RPMI7951 (cell line): ENCODE data around the gene ARRB1. TPM values are rescaled to one million over a fixed set of nuclear protein-coding genes. Genes with fewer than 3 reads are reported as not detected.

Experiments used
- DNase-seq: peaks from one replicate; pipeline ENCODE4 v3.0.0-alpha.2; 2012; ENCODE audit warnings: low read depth
- total RNA-seq: library from RNA; depleted of rRNA; stranded (reverse); fragments of >200 nt; shearing (Covaris generic); gene quantifications from 2 replicates; pipeline ENCODE4 v1.2.3, GENCODE V29; 2014

The ARRB1 gene
- total RNA-seq, 1 experiment from 2014 or later, result 15.3 TPM

GRCh38 chr11:75249704-75250103 lies 101.8 kb downstream of the ARRB1 start:
- DNase-seq, result no peak

GRCh38 chr11:75248924-75249256 lies 102.6 kb downstream of the ARRB1 start:
- DNase-seq, result no peak

- no peak for DNase-seq
Measured at GRCh38 chr11:75246671-75247350, 104.7 kb downstream of the ARRB1 start.

GRCh38 chr11:75246006-75246670 lies 105.3 kb downstream of the ARRB1 start:
- no peak for DNase-seq

GRCh38 chr11:75245356-75246005 lies 106.0 kb downstream of the ARRB1 start:
- DNase-seq, result no peak

GRCh38 chr11:75244052-75244814 lies 107.2 kb downstream of the ARRB1 start:
- no peak for DNase-seq

GRCh38 chr11:75242722-75243600 lies 108.5 kb downstream of the ARRB1 start:
- no peak for DNase-seq

GRCh38 chr11:75241906-75242644 lies 109.4 kb downstream of the ARRB1 start:
- DNase-seq, result no peak

- DNase-seq, result peak; percentile 75
Measured at GRCh38 chr11:75241036-75241905, 110.2 kb downstream of the ARRB1 start.

- no peak for DNase-seq
Measured at GRCh38 chr11:75240311-75241035, 111.0 kb downstream of the ARRB1 start, which contains the start of gene TPBGL. Gene TPBGL, plus strand, starts transcription at chr11:75240774. Its CDS starts 276 bp downstream, at chr11:75241050.

- DNase-seq, result no peak
Measured at GRCh38 chr11:75239531-75240290, 111.8 kb downstream of the ARRB1 start.

GRCh38 chr11:75238595-75239440 lies 112.6 kb downstream of the ARRB1 start:
- no peak for DNase-seq

- no peak for DNase-seq
Measured at GRCh38 chr11:75237050-75237449, 114.4 kb downstream of the ARRB1 start.

GRCh38 chr11:75236062-75236461 lies 115.4 kb downstream of the ARRB1 start:
- DNase-seq, result no peak

- peak; percentile 57 for DNase-seq
Measured at GRCh38 chr11:75233754-75234172, 117.7 kb downstream of the ARRB1 start.

- no peak for DNase-seq
Measured at GRCh38 chr11:75230621-75231020, 120.8 kb downstream of the ARRB1 start.

- no peak for DNase-seq
Measured at GRCh38 chr11:75229466-75229865, 122.0 kb downstream of the ARRB1 start.
